Calu3 (cell line): Measurements from ENCODE around the gene CALML4. TPM values are rescaled to one million over a fixed set of nuclear protein-coding genes. Genes with fewer than 3 reads are reported as not detected.

Source experiments
- BruUV-seq: library from RNA; stranded (reverse); fragments of 400-500 nt; replicated peaks from 2 replicates; lab custom pipeline; 2021; lab: Mats Ljungman, UMichigan
- CTCF ChIA-PET: fragments of 300-600 bp; sonication (Branson Sonifier 250); formaldehyde crosslinking; loops from one replicate; lab custom pipeline; 2022; ENCODE audit warnings: antibody characterized with exemption; lab: Charles Lee
- DNase-seq: peaks from one replicate; pipeline ENCODE4 v3.0.0; 2022
- H3K27ac Mint-ChIP-seq: one replicate; pipeline ENCODE4 v1.8.0; 2022; ENCODE audit warnings: mixed read lengths; ENCODE audit not compliant: unreplicated experiment
- H3K27me3 Mint-ChIP-seq: one replicate; pipeline ENCODE4 v1.8.0; 2022; ENCODE audit warnings: mixed read lengths; ENCODE audit not compliant: unreplicated experiment
- H3K36me3 Mint-ChIP-seq: one replicate; pipeline ENCODE4 v1.8.0; 2022; ENCODE audit warnings: mild to moderate bottlenecking, moderate library complexity, mixed read lengths; ENCODE audit not compliant: insufficient read depth, unreplicated experiment
- H3K4me1 Mint-ChIP-seq: one replicate; pipeline ENCODE4 v1.8.0; 2022; ENCODE audit warnings: mild to moderate bottlenecking, low read depth, mixed read lengths; ENCODE audit not compliant: unreplicated experiment
- H3K4me3 Mint-ChIP-seq: one replicate; pipeline ENCODE4 v1.8.0; 2022; ENCODE audit warnings: mild to moderate bottlenecking, low read depth, moderate library complexity, mixed read lengths; ENCODE audit not compliant: unreplicated experiment
- H3K9me3 Mint-ChIP-seq: one replicate; pipeline ENCODE4 v1.8.0; 2022; ENCODE audit warnings: low read depth, mixed read lengths; ENCODE audit not compliant: unreplicated experiment
- intact Hi-C: fragments of 100-400 bp; cut with micrococcal nuclease; formaldehyde crosslinking; loops from one replicate; pipeline ENCODE4 v1.10.0; 2022; ENCODE audit not compliant: unreplicated experiment
- total RNA-seq: library from RNA; stranded (reverse); gene quantifications from 2 replicates; pipeline ENCODE4 v1.2.3, GENCODE V29; 2022
- TF ChIP-seq, protein P1 (sequence below): fragments of 200-600 bp; IDR thresholded peaks from one replicate; pipeline ENCODE4 v1.8.0; 2022; ENCODE audit warnings: antibody characterized with exemption; ENCODE audit not compliant: unreplicated experiment

Gene CALML4
- total RNA-seq, 1 experiment from 2014 or later: 24.1 TPM

DNA sequence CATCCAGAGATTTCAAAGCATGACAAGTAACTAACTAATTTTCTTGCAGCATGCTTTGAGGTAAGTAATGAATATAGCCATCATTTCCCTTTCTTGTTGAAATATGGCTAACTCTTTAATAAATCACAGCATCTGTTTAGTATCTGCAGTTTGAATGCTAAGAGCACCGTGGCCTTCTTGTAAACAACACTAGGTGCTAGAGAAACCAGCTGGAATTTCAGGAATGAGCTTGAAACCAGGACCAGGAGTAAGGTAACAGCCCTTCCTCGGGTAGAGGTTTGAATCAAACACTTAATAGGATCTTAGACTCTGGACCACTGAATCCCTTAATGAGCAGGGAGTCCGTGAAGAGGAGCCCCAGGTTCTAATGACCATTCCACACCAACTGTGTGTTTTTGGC is 13.6 kb downstream of the CALML4 start:
- BruUV-seq: no TSS peak
- CTCF ChIA-PET: no interaction called here
- intact Hi-C loops: no loop called here

DNA sequence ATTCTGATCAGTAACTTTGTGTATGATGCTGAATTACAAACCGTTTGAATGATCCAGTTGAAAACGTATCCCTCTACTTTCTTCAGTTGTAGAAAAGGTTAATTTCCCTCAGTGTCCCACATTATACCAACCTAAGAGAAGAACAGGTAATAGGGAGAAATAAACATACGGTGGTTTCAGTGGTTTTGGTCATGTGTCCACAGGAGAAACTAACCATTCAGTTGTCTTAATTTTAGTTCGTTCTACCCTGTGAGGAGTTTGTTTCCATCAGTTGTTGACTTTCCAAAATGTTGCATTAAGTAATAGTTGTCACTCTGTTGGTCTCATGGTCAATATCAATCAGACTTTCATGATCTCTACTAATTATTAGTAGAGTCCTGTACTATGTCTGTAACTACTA is 15.1 kb downstream of the CALML4 start:
- DNase-seq: no peak
- Mint-ChIP-seq H3K27ac (no peak overlapping the region), H3K27me3 (no peaks in the 10 kb centered on the region), H3K9me3 (no peaks in the 10 kb centered on the region), H3K36me3 (peaks cover 63% of the 10 kb centered on the region), H3K4me3 (no peak overlapping the region), H3K4me1 (no peaks in the 10 kb centered on the region)
- TF ChIP-seq, protein P1, sequence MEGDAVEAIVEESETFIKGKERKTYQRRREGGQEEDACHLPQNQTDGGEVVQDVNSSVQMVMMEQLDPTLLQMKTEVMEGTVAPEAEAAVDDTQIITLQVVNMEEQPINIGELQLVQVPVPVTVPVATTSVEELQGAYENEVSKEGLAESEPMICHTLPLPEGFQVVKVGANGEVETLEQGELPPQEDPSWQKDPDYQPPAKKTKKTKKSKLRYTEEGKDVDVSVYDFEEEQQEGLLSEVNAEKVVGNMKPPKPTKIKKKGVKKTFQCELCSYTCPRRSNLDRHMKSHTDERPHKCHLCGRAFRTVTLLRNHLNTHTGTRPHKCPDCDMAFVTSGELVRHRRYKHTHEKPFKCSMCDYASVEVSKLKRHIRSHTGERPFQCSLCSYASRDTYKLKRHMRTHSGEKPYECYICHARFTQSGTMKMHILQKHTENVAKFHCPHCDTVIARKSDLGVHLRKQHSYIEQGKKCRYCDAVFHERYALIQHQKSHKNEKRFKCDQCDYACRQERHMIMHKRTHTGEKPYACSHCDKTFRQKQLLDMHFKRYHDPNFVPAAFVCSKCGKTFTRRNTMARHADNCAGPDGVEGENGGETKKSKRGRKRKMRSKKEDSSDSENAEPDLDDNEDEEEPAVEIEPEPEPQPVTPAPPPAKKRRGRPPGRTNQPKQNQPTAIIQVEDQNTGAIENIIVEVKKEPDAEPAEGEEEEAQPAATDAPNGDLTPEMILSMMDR: no peak
- intact Hi-C loops: no loop called here
- CTCF ChIA-PET: interaction anchor here (0.7 kb wide), 1 partner anchor 11 kb away, joined by 3 read pairs; no protein-coding TSS in a partner anchor
- BruUV-seq: no TSS peak

More for the DNA sequence above, 13.6 kb downstream of the CALML4 start:
- Mint-ChIP-seq H3K4me3 (no peak overlapping the region), H3K27ac (no peak overlapping the region), H3K27me3 (no peaks in the 10 kb centered on the region), H3K4me1 (no peaks in the 10 kb centered on the region), H3K9me3 (no peaks in the 10 kb centered on the region), H3K36me3 (peaks cover 67% of the 10 kb centered on the region)
- no peak for DNase-seq
- TF ChIP-seq, protein P1: no peak

- BruUV-seq: no TSS peak
- Mint-ChIP-seq H3K36me3 (peaks cover 50% of the 10 kb centered on the region), H3K27ac (no peak overlapping the region), H3K9me3 (no peaks in the 10 kb centered on the region), H3K4me1 (no peaks in the 10 kb centered on the region), H3K4me3 (no peak overlapping the region), H3K27me3 (no peaks in the 10 kb centered on the region)
- CTCF ChIA-PET: no interaction called here
- DNase-seq: no peak
- TF ChIP-seq, protein P1: no peak
- intact Hi-C loops: no loop called here
Measured at GRCh38 chr15:68188647-68189046, 16.5 kb downstream of the CALML4 start.

DNA sequence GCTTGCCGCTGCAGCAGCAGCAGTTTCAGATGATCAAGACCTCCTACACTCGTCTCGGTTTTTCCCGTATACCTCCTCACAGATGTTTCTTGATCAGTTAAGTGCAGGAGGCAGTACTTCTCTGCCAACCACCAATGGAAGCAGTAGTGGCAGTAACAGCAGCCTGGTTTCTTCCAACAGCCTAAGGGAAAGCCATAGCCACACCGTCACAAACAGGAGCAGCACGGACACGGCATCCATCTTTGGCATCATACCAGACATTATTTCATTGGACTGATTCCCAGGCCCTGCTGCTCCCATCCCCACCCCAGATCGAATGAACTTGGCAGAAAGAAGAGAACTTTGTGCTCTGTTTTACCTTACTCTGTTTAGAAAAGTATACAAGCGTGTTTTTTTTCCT is 17.6 kb downstream of the CALML4 start:
- Mint-ChIP-seq H3K4me3 (no peak overlapping the region), H3K36me3 (peaks cover 47% of the 10 kb centered on the region), H3K27me3 (no peaks in the 10 kb centered on the region), H3K4me1 (no peaks in the 10 kb centered on the region), H3K27ac (peak overlapping the region; percentile 6), H3K9me3 (no peaks in the 10 kb centered on the region)
- CTCF ChIA-PET: no interaction called here
- intact Hi-C loops: no loop called here
- no peak for DNase-seq
- TF ChIP-seq, protein P1: no peak
- BruUV-seq: no TSS peak
